IPS-18c (cell line): ENCODE data around the gene FOXR1.

ENCODE experiments used
- H3K4me3 ChIP-seq: 2 replicates; pipeline ENCODE4 v1.7.0; 2013; ENCODE audit warnings: low read depth, mild to moderate bottlenecking, low read length, moderate library complexity; ENCODE audit not compliant: insufficient read depth
- H3K9me3 ChIP-seq: one replicate; pipeline ENCODE4 v1.6.1; 2013; ENCODE audit warnings: mild to moderate bottlenecking, low read length, moderate library complexity; ENCODE audit not compliant: control insufficient read depth, insufficient read depth

Gene FOXR1

DNA sequence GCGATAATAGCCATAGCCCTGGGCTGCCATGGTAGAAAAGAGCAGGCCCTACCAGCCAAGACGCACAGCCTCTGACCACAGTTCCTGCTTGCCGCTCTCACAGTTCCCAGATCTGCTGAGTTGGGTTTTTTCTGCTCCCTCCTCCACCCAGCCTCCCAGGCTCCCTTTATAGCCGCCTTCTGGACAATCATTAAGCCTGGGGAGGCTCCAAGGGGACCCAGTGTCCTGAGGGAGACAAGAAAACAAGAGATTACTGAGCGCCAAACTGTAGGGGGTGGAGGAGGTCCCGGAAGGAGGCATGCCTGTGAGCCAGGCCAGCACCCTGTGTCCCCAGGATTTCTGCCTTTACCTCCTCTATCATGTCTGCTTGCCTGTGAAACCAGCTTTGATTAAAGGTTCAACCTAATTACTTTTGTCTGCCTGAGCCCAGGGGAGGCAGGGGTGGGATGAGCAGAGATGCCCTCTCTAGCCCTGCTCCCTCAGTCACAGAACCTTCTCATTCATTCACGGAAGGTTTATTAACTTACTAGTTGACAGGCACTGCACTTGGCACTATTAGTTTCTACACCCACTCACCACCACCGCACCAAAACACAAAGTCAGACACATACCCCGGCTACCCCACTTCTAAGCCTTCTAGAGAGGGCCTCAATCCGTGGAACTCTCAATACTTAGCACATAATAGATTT lies 57.9 kb downstream of the FOXR1 start:
- no peaks in the 10 kb centered on the region for H3K9me3 ChIP-seq
- peak overlapping the region; percentile 90 for H3K4me3 ChIP-seq

DNA sequence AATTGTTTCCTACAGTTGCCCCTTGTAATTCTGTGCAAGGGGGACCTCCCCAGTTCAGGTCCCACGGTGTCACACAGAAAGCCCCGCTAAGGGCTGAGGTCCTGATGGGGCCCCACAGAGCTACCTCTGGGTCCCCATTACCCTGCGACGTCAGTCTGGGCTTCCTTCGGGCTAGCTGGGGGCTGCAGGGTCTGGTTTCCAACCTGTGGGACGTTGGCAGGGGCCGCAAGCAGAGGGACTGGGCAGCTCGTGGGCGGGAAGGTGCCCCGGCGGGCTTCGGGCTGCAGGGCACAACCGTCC lies 58.4 kb downstream of the FOXR1 start:
- peak overlapping the region; percentile 90 for H3K4me3 ChIP-seq

DNA sequence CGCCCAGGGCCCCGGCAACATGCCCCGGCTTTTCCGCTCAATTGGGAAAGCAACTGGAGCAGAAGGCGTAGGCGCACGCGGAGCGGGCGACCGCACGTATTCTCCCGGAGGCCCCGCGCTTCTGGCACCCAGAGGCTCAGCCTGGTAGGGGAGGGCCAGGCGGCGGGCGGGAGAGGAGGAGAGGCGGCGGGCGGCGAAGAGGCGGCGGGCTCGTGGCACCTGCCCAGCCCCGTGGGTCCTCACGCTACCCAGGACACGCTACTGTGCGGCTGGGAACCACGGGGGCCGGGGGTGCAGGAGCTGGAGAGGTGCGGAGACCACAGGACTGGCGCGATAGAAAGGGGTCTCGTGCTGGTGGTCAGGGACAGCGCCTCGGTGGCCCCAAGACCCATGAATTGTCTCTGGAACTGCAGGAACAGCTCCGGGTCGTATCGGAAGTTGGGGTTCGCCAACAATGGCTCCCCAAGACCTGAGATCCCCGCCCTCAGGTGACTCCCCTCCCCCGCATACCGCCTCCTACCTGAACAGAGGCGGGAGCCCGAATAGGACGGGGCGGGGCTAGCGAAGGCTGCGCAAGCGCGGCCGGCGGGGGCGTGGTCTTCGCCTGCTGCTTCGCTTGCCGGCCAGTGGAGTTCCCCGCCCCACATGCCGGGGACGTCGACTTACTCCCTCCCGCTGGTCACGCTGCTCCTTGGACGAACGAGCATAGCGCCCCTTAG lies 58.9 kb downstream of the FOXR1 start, which contains the start of gene SLC37A4:
Gene SLC37A4 (minus strand): TSS at position 549 of the 719 bp plus-strand sequence.
- no peaks in the 10 kb centered on the region for H3K9me3 ChIP-seq
- peak within 1 kb of the TSS; percentile 90 for H3K4me3 ChIP-seq

More for the DNA sequence above, 58.4 kb downstream of the FOXR1 start:
- no peaks in the 10 kb centered on the region for H3K9me3 ChIP-seq
